ENCODE results near the gene C2CD3. TPM values are rescaled to one million over a fixed set of nuclear protein-coding genes. Genes with fewer than 3 reads are reported as not detected.

C2CD3 gene
- polyA plus RNA-seq, 3 donors = 21.2 to 26.8 (median 25.7) TPM

GRCh38 chr11:74022546-74022945, 148.3 kb downstream of the C2CD3 start:
- DNase-seq = no peak

GRCh38 chr11:74021998-74022397, 148.8 kb downstream of the C2CD3 start:
- DNase-seq = no peak

GRCh38 chr11:74020539-74020938, 150.3 kb downstream of the C2CD3 start:
- DNase-seq = no peak

GRCh38 chr11:74019860-74020259, 150.9 kb downstream of the C2CD3 start:
- DNase-seq = no peak

GRCh38 chr11:74019104-74019738, 151.6 kb downstream of the C2CD3 start:
- DNase-seq = no peak

- DNase-seq = peak; percentile 20
Measured at GRCh38 chr11:74018331-74019005, 152.3 kb downstream of the C2CD3 start.

- DNase-seq = no peak
Measured at GRCh38 chr11:74017631-74018030, 153.2 kb downstream of the C2CD3 start.

- DNase-seq = no peak
Measured at GRCh38 chr11:74015919-74016684, 154.7 kb downstream of the C2CD3 start.

- DNase-seq = no peak
Measured at GRCh38 chr11:74014880-74015279, 155.9 kb downstream of the C2CD3 start.

GRCh38 chr11:74013141-74013540, 157.7 kb downstream of the C2CD3 start:
- DNase-seq = no peak

- DNase-seq = no peak
Measured at GRCh38 chr11:74012074-74012809, 158.6 kb downstream of the C2CD3 start.

- DNase-seq = no peak
Measured at GRCh38 chr11:74011360-74012073, 159.3 kb downstream of the C2CD3 start.

GRCh38 chr11:74010306-74011300, 160.2 kb downstream of the C2CD3 start:
- no peak for DNase-seq

- no peak for DNase-seq
Measured at GRCh38 chr11:74009675-74010305, 161.0 kb downstream of the C2CD3 start.

GRCh38 chr11:74009230-74009547, 161.6 kb downstream of the C2CD3 start:
- DNase-seq = no peak

- DNase-seq = no peak
Measured at GRCh38 chr11:74008373-74009229, 162.2 kb downstream of the C2CD3 start, which contains the start of gene UCP3. Gene UCP3 (minus strand): TSS chr11:74009085. CDS start chr11:74007042, 2,043 bp downstream.

GRCh38 chr11:74007691-74008372, 163.0 kb downstream of the C2CD3 start:
- DNase-seq = no peak

GRCh38 chr11:74006743-74007304, 164.0 kb downstream of the C2CD3 start:
- DNase-seq = no peak

Measured in renal pelvis (tissue), 4 donors.